ENCODE measurements around the gene EMILIN1.

Gene EMILIN1

DNA sequence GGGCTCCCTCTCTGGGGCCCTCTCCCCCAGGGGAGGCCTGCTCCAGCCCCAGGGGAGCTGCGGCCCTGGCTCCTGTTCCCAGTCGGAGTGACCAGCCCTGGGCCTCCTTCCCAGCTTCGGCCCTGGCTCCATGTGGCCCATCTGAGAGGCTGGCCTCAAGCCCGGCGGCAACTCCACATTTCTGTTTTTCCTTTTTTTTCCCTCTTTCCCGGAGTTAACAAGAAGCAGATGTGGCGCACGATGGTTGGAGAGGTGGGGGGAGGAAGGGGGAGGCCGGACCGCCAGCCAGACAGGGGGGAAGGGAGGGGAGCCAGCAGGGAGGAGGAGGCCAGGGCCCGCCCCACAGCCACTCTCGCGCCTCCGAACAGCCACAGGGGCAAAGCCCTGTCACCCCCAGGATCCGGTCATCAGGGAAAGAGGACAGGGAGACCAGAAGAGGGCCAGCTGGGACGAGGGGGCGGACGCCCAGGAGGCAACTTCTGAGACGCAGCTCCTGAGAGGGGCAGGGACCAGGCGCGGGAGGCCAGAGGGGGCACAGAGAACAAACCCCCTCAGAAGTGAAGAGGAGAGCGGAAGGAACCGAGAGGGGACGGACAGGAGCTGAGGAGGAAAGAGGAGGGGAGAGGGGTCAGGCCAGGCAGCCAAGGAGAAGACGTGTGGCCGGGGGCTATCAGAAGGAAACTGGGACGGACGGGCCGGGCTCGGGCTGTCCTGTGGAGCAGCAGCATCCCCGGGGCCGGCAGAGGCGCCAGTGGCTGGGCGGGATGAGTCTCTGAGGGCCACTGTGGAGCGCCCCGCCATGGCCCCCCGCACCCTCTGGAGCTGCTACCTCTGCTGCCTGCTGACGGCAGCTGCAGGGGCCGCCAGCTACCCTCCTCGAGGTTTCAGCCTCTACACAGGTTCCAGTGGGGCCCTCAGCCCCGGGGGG is at the start of gene EMILIN1:
EMILIN1 (plus strand) TSS at position 349 of the 928 bp plus-strand sequence; CDS start at position 800, 451 bp downstream.
- H3K9me3 ChIP-seq (ENCODE audit: control insufficient read depth, insufficient read depth, low read length) = no peaks in the 10 kb centered on the region
- WGBS (ENCODE audit: insufficient coverage, insufficient read length) = no CpG with 5 or more reads among the region's 41 CpGs
- H3K4me3 ChIP-seq (ENCODE audit: low read length) = no peak within 1 kb of the TSS
- DNase-seq (ENCODE audit: low read depth, low spot score) = no peak
- H3K36me3 ChIP-seq (ENCODE audit: control insufficient read depth, insufficient read depth, low read length) = no peaks in the 10 kb centered on the region; the same call in 1 of the 2 replicates
- no peak within 1 kb of the TSS for H3K27ac ChIP-seq (ENCODE audit: low read length)
- peaks cover 6% of the 10 kb centered on the region for H3K4me1 ChIP-seq (ENCODE audit: control insufficient read depth, insufficient read depth, low read length)
- no peaks in the 10 kb centered on the region for H3K27me3 ChIP-seq (ENCODE audit: control insufficient read depth, insufficient read depth, low read length)

- no peak for DNase-seq (ENCODE audit: low read depth, low spot score)
Observed at GRCh38 chr2:27029051-27029450, 49.4 kb upstream of the EMILIN1 start.

DNA sequence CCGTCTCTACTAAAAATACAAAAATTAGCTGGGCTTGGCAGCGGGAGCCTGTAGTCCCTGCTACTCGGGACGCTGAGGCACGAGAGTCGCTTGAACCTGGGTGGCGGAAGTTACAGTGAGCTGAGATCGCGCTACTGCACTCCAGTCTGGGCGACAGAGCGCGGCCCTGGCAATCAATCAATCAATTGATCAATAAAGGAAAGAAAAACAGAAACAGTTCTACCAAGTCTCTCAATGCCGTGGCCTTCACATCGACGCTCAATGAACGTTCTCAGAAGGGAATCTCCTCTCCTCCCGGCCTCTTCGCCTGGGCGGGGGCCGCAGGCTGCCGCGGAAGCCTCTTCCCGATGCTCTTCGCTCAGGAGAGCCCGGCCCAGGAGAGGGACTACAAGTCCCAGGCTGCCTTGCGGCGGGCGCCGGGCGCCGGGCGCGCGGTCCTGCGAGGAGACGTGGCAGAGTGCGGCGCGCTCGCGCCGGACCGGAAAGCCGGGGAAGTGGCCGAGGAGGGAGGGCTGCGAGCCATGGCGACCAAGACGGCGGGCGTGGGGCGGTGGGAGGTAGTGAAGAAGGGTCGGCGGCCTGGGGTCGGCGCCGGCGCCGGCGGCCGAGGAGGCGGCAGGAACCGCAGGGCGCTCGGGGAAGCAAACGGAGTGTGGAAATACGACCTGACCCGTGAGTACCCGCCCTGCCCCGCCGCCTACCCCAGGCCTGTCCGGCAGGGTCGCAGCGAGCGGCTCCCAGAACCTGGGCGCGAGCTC is 45.7 kb upstream of the EMILIN1 start, which contains the start of gene TMEM214:
TMEM214 (plus strand) TSS at position 471 of the 758 bp plus-strand sequence; CDS start at position 522, 51 bp downstream.
- no peaks in the 10 kb centered on the region for H3K9me3 ChIP-seq (ENCODE audit: control insufficient read depth, insufficient read depth, low read length)
- H3K27ac ChIP-seq (ENCODE audit: low read length) = no peak within 1 kb of the TSS
- no peaks in the 10 kb centered on the region for H3K27me3 ChIP-seq (ENCODE audit: control insufficient read depth, insufficient read depth, low read length)
- no CpG with 5 or more reads among the region's 76 CpGs for WGBS (ENCODE audit: insufficient coverage, insufficient read length)
- peak within 1 kb of the TSS; percentile 65 for H3K4me3 ChIP-seq (ENCODE audit: low read length)
- peak; percentile 58 for DNase-seq (ENCODE audit: low read depth, low spot score)
- H3K36me3 ChIP-seq (ENCODE audit: control insufficient read depth, insufficient read depth, low read length) = peaks cover 18% of the 10 kb centered on the region; the same call in 1 of the 2 replicates
- no peaks in the 10 kb centered on the region for H3K4me1 ChIP-seq (ENCODE audit: control insufficient read depth, insufficient read depth, low read length)

More at GRCh38 chr2:27029051-27029450, 49.4 kb upstream of the EMILIN1 start:
- Histone ChIP-seq H3K27me3 (ENCODE audit: control insufficient read depth, insufficient read depth, low read length) (no peaks in the 10 kb centered on the region), H3K9me3 (ENCODE audit: control insufficient read depth, insufficient read depth, low read length) (no peaks in the 10 kb centered on the region), H3K4me1 (ENCODE audit: control insufficient read depth, insufficient read depth, low read length) (peaks cover under 1% of the 10 kb centered on the region; the same call in 1 of the 2 replicates), H3K27ac (ENCODE audit: low read length) (no peak overlapping the region), H3K4me3 (ENCODE audit: low read length) (no peak overlapping the region), H3K36me3 (ENCODE audit: control insufficient read depth, insufficient read depth, low read length) (no peaks in the 10 kb centered on the region)
- no CpG with 5 or more reads among the region's 2 CpGs for WGBS (ENCODE audit: insufficient coverage, insufficient read length)

DNA sequence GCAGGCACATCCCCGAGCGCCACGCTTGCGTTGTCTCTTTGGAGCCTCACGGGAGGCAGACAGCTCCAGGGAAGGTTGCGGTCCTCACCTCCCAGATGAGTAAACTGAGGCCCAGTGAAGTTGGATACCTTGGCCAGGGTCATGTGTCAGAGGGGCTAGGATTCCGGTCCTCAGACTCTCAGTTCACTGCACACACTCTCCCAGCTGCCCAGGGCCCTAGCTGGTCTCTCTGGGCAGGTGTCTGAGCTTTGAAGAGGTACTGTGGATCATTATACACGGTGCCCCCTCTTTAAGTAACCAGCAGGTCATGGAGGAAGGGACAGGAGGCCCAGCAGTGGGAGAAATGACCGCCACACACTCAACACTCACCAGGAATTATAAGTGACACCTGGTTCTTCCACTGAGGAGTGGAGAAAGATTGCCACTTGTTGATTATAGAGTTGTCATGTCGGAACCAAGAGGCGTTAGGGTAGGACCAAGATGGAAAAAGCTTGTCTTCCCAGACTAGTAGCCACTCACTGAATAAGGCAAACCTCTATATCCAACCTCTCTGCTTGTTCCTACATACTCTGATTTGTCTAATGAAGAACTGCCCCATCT is 45.1 kb upstream of the EMILIN1 start:
- H3K27ac ChIP-seq (ENCODE audit: low read length) = no peak overlapping the region
- peak overlapping the region; percentile 65 for H3K4me3 ChIP-seq (ENCODE audit: low read length)
- no CpG with 5 or more reads among the region's 11 CpGs for WGBS (ENCODE audit: insufficient coverage, insufficient read length)
- H3K4me1 ChIP-seq (ENCODE audit: control insufficient read depth, insufficient read depth, low read length) = no peaks in the 10 kb centered on the region
- H3K36me3 ChIP-seq (ENCODE audit: control insufficient read depth, insufficient read depth, low read length) = peaks cover 23% of the 10 kb centered on the region; the same call in 1 of the 2 replicates
- H3K9me3 ChIP-seq (ENCODE audit: control insufficient read depth, insufficient read depth, low read length) = no peaks in the 10 kb centered on the region
- DNase-seq (ENCODE audit: low read depth, low spot score) = no peak
- H3K27me3 ChIP-seq (ENCODE audit: control insufficient read depth, insufficient read depth, low read length) = no peaks in the 10 kb centered on the region

DNA sequence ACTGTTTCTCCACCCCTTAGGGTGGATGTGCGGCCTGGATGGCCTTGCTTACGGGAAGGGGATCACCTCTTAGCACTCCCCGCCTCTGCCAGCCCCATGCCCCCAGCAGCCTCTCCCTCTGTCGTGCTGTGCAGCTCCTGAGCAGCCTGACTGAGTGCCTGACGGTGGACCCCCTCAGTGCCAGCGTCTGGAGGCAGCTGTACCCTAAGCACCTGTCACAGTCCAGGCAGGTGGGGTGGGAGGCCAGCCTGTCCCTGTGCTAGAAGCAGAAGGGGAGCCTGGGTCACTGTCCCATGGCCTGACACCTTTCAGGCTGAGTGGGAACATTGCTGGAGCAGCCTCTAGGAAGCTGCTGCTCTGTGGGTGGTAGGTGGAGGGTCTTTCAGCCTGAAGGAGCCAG is 40.4 kb upstream of the EMILIN1 start:
- no peak overlapping the region for H3K27ac ChIP-seq (ENCODE audit: low read length)
- no peaks in the 10 kb centered on the region for H3K27me3 ChIP-seq (ENCODE audit: control insufficient read depth, insufficient read depth, low read length)
- peaks cover 36% of the 10 kb centered on the region for H3K36me3 ChIP-seq (ENCODE audit: control insufficient read depth, insufficient read depth, low read length)
- H3K9me3 ChIP-seq (ENCODE audit: control insufficient read depth, insufficient read depth, low read length) = no peaks in the 10 kb centered on the region
- no peak overlapping the region for H3K4me3 ChIP-seq (ENCODE audit: low read length)
- no peaks in the 10 kb centered on the region for H3K4me1 ChIP-seq (ENCODE audit: control insufficient read depth, insufficient read depth, low read length)
- no peak for DNase-seq (ENCODE audit: low read depth, low spot score)
- WGBS (ENCODE audit: insufficient coverage, insufficient read length) = no CpG with 5 or more reads among the region's 6 CpGs

GRCh38 chr2:27038631-27039339 is 39.6 kb upstream of the EMILIN1 start:
- Histone ChIP-seq H3K9me3 (ENCODE audit: control insufficient read depth, insufficient read depth, low read length) (no peaks in the 10 kb centered on the region), H3K36me3 (ENCODE audit: control insufficient read depth, insufficient read depth, low read length) (peaks cover 36% of the 10 kb centered on the region), H3K4me3 (ENCODE audit: low read length) (no peak overlapping the region), H3K4me1 (ENCODE audit: control insufficient read depth, insufficient read depth, low read length) (no peaks in the 10 kb centered on the region), H3K27ac (ENCODE audit: low read length) (no peak overlapping the region), H3K27me3 (ENCODE audit: control insufficient read depth, insufficient read depth, low read length) (no peaks in the 10 kb centered on the region)
- DNase-seq (ENCODE audit: low read depth, low spot score) = no peak
- WGBS (ENCODE audit: insufficient coverage, insufficient read length) = no CpG with 5 or more reads among the region's 17 CpGs

- no peak for DNase-seq (ENCODE audit: low read depth, low spot score)
- Histone ChIP-seq H3K4me1 (ENCODE audit: control insufficient read depth, insufficient read depth, low read length) (no peaks in the 10 kb centered on the region), H3K27me3 (ENCODE audit: control insufficient read depth, insufficient read depth, low read length) (no peaks in the 10 kb centered on the region), H3K27ac (ENCODE audit: low read length) (no peak overlapping the region), H3K9me3 (ENCODE audit: control insufficient read depth, insufficient read depth, low read length) (no peaks in the 10 kb centered on the region), H3K36me3 (ENCODE audit: control insufficient read depth, insufficient read depth, low read length) (peaks cover 36% of the 10 kb centered on the region), H3K4me3 (ENCODE audit: low read length) (no peak overlapping the region)
- no CpG with 5 or more reads among the region's 6 CpGs for WGBS (ENCODE audit: insufficient coverage, insufficient read length)
Observed at GRCh38 chr2:27039426-27039825, 39.0 kb upstream of the EMILIN1 start.

DNA sequence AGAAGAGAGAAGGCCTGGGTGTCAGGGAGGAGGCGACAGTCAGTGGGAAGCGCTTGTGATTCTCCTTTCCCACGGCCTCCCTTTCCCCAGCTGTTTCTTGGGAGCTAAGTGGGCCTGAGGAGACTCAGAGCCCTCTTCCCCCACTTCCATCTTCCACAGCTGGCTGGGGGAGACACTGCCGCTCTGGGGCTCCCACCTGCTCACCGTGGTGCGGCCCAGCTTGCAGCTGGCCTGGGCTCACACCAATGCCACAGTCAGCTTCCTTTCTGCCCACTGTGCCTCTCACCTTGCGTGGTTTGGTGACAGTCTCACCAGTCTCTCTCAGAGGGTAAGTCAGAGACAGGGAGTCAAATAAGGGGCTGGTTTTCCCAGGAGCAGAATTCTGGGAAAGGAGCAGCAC is 38.5 kb upstream of the EMILIN1 start:
- Histone ChIP-seq H3K27ac (ENCODE audit: low read length) (no peak overlapping the region), H3K36me3 (ENCODE audit: control insufficient read depth, insufficient read depth, low read length) (peaks cover 36% of the 10 kb centered on the region)
- WGBS (ENCODE audit: insufficient coverage, insufficient read length) = no CpG with 5 or more reads among the region's 7 CpGs

GRCh38 chr2:27040282-27040681 is 38.1 kb upstream of the EMILIN1 start:
- no peak for DNase-seq (ENCODE audit: low read depth, low spot score)
- H3K36me3 ChIP-seq (ENCODE audit: control insufficient read depth, insufficient read depth, low read length) = peaks cover 36% of the 10 kb centered on the region
- no peak overlapping the region for H3K27ac ChIP-seq (ENCODE audit: low read length)
- no peak overlapping the region for H3K4me3 ChIP-seq (ENCODE audit: low read length)
- H3K4me1 ChIP-seq (ENCODE audit: control insufficient read depth, insufficient read depth, low read length) = no peaks in the 10 kb centered on the region
- WGBS (ENCODE audit: insufficient coverage, insufficient read length) = no CpG with 5 or more reads among the region's 8 CpGs
- H3K9me3 ChIP-seq (ENCODE audit: control insufficient read depth, insufficient read depth, low read length) = no peaks in the 10 kb centered on the region
- H3K27me3 ChIP-seq (ENCODE audit: control insufficient read depth, insufficient read depth, low read length) = no peaks in the 10 kb centered on the region

More for the DNA sequence above, 38.5 kb upstream of the EMILIN1 start:
- Histone ChIP-seq H3K4me3 (ENCODE audit: low read length) (no peak overlapping the region), H3K27me3 (ENCODE audit: control insufficient read depth, insufficient read depth, low read length) (no peaks in the 10 kb centered on the region), H3K4me1 (ENCODE audit: control insufficient read depth, insufficient read depth, low read length) (no peaks in the 10 kb centered on the region), H3K9me3 (ENCODE audit: control insufficient read depth, insufficient read depth, low read length) (no peaks in the 10 kb centered on the region)
- no peak for DNase-seq (ENCODE audit: low read depth, low spot score)

All from iPS DF 6.9 (cell line).